Measurements from ENCODE around the gene CCDC137. TPM values are rescaled to one million over a fixed set of nuclear protein-coding genes. Genes with fewer than 3 reads are reported as not detected.
A peak's percentile ranks its signal among the peaks of the same experiment; 100 is the strongest.

CCDC137 gene
- total and polyA plus RNA-seq, 2 of the 13 experiments (the other 11 are each of a cell fraction or from before 2014, with no cell fraction given), result 14.6 to 39.1 TPM

- TF ChIP-seq UBTF (CRISPR knock-in tag; IDR thresholded peaks at IDR 0.05), result peak; percentile 20; the same call in 1 of the 2 replicates
- TF ChIP-seq ZHX1 (CRISPR knock-in tag; IDR thresholded peaks at IDR 0.05; ENCODE audit: low read depth), result no peak
- TF ChIP-seq ZNF891 (CRISPR knock-in tag; IDR thresholded peaks at IDR 0.05), result no peak
- no peak for TF ChIP-seq ZNF639 (CRISPR knock-in tag; conservative IDR thresholded peaks at IDR 0.05)
- 0 out of 2 replicates have a peak, but pooled peaks have one; percentile 39 for TF ChIP-seq HNRNPL (IDR thresholded peaks at IDR 0.05; ENCODE audit: low read depth, low read length)
- TF ChIP-seq ZNF790 (CRISPR knock-in tag; IDR thresholded peaks at IDR 0.05; ENCODE audit: borderline replicate concordance), result no peak
- 0 out of 4 replicates have a peak, but pooled peaks of 1 of the 2 experiments have one; percentile 27 for TF ChIP-seq HMGXB4 (CRISPR knock-in tag; IDR thresholded peaks at IDR 0.05; ENCODE audit: borderline replicate concordance in 1 of 2, low read depth in 1 of 2)
- no peak for TF ChIP-seq ZNF235 (CRISPR knock-in tag; IDR thresholded peaks at IDR 0.05; ENCODE audit: borderline replicate concordance)
- peak; percentile 29; the same call in 1 of the 2 replicates for TF ChIP-seq ZNF281 (CRISPR knock-in tag; IDR thresholded peaks at IDR 0.05; ENCODE audit: borderline replicate concordance)
- TF ChIP-seq MXD4 (CRISPR knock-in tag; IDR thresholded peaks at IDR 0.05), result no peak
- no peak for TF ChIP-seq CREB3 (CRISPR knock-in tag; IDR thresholded peaks at IDR 0.05)
- no peak for TF ChIP-seq NR2F2 (IDR thresholded peaks at IDR 0.05; ENCODE audit: borderline replicate concordance, low read depth)
- TF ChIP-seq TFAP4 (IDR thresholded peaks at IDR 0.05; ENCODE audit: borderline replicate concordance, low read depth), result peak; percentile 54; the same call in 1 of the 2 replicates
These were observed 13.4 kb upstream of the CCDC137 start (continued) for GRCh38 chr17:81652906-81653771.
